ENCODE measurements around the gene IFNA13.

The IFNA13 gene

GRCh38 chr9:21385131-21385670, 17.3 kb upstream of the IFNA13 start, which contains the start of gene IFNA2:
IFNA2 (minus strand) TSS chr9:21385398; CDS start chr9:21385329, 69 bp downstream.
- TF ChIP-seq GATA2 (IDR thresholded peaks at IDR 0.05; ENCODE audit: low read depth, low read length) (no peak), GATA3 (IDR thresholded peaks at IDR 0.05; ENCODE audit: low read depth, low read length) (no peak)

GRCh38 chr9:21383627-21384026, 15.8 kb upstream of the IFNA13 start:
- no peak for TF ChIP-seq GATA2 (IDR thresholded peaks at IDR 0.05; ENCODE audit: low read depth, low read length)
- TF ChIP-seq GATA3 (IDR thresholded peaks at IDR 0.05; ENCODE audit: low read depth, low read length): no peak

DNA sequence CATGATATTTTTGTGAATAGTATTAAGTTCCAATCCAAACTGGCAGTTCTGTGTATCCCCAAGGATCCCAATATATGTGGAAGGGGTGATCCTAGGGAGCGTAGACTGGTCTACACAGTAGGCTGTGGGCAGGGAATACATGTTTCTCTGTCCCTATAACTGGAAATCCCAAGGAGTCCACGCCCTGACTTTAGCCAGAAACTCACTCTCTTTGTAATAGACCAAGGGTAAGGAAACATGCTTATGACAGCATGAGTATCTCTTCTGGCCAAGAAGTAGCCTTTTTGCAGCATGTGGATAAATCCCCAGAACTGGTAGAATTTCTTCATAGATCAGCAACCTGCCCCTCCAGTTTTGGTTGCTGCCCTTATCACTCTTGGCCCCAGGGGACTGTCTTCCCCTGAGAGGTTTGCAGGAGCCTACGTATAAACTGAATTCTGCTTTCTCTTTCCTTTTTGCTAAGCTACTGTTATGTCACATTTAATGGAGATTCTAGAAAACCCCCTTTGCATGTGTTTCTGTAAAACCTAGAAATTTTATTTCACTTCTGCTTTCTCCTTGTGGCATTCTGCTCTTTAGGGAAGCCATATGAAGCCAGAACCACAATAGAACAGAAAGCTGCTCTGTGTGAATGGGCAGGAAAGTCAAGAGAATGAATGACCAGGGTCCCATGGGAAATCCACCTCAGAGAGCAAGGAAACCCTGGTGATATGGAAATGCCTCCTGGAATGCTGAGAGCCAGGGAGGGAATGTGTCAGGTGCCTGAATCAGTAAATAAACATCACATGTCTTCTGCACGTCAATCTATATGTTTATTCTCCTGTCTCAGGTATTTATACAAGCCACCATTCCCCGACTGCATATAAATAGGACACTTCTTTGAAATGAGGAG, 13.8 kb upstream of the IFNA13 start:
- TF ChIP-seq GATA2 (IDR thresholded peaks at IDR 0.05; ENCODE audit: low read depth, low read length) (no peak), GATA3 (IDR thresholded peaks at IDR 0.05; ENCODE audit: low read depth, low read length) (no peak)

GRCh38 chr9:21362287-21362686, 5.6 kb downstream of the IFNA13 start:
- TF ChIP-seq GATA3 (IDR thresholded peaks at IDR 0.05; ENCODE audit: low read depth, low read length): no peak

GRCh38 chr9:21357479-21358460, 10.1 kb downstream of the IFNA13 start:
- TF ChIP-seq GATA2 (IDR thresholded peaks at IDR 0.05; ENCODE audit: low read depth, low read length) (no peak), GATA3 (IDR thresholded peaks at IDR 0.05; ENCODE audit: low read depth, low read length) (no peak)

DNA sequence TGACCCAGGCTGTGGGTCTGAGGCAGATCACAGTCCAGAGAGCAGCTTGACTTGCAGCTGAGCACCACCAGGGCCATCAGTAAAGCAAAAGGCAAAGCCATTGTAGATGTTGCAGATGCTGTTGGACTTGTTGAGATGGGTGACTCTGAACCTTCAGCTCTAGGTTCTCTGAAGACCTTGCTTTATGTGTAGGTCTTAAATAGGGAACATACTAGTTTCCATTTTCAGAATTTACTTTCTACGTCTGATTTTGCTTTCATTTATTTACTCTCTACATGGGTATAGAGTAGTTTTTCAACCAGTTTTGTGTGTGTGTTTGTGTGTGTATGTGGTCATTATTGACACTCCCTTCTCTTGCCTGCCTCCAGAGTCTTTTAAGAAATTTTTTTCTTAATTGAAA, 17.1 kb downstream of the IFNA13 start, which contains the start of gene IFNA6:
Gene IFNA6, minus strand, starts transcription at position 101 of the 400 bp plus-strand sequence. Its CDS starts 0 bp downstream, at position 101.
- TF ChIP-seq GATA2 (IDR thresholded peaks at IDR 0.05; ENCODE audit: low read depth, low read length) (no peak), GATA3 (IDR thresholded peaks at IDR 0.05; ENCODE audit: low read depth, low read length) (no peak)

GRCh38 chr9:21348430-21348970, 19.4 kb downstream of the IFNA13 start:
- TF ChIP-seq GATA3 (IDR thresholded peaks at IDR 0.05; ENCODE audit: low read depth, low read length) (no peak), GATA2 (IDR thresholded peaks at IDR 0.05; ENCODE audit: low read depth, low read length) (no peak)

GRCh38 chr9:21340735-21341134, 27.1 kb downstream of the IFNA13 start:
- TF ChIP-seq GATA3 (IDR thresholded peaks at IDR 0.05; ENCODE audit: low read depth, low read length): no peak
- TF ChIP-seq GATA2 (IDR thresholded peaks at IDR 0.05; ENCODE audit: low read depth, low read length): no peak

- TF ChIP-seq GATA2 (IDR thresholded peaks at IDR 0.05; ENCODE audit: low read depth, low read length): no peak
- no peak for TF ChIP-seq GATA3 (IDR thresholded peaks at IDR 0.05; ENCODE audit: low read depth, low read length)
Measured at GRCh38 chr9:21336457-21336856, 31.4 kb downstream of the IFNA13 start.

GRCh38 chr9:21334701-21335632, 32.9 kb downstream of the IFNA13 start, which contains the start of gene KLHL9:
KLHL9 (minus strand) TSS chr9:21335404; CDS start chr9:21334859, 545 bp downstream.
- TF ChIP-seq GATA2 (IDR thresholded peaks at IDR 0.05; ENCODE audit: low read depth, low read length) (no peak; the same call in 1 of the 2 replicates), GATA3 (IDR thresholded peaks at IDR 0.05; ENCODE audit: low read depth, low read length) (no peak)

DNA sequence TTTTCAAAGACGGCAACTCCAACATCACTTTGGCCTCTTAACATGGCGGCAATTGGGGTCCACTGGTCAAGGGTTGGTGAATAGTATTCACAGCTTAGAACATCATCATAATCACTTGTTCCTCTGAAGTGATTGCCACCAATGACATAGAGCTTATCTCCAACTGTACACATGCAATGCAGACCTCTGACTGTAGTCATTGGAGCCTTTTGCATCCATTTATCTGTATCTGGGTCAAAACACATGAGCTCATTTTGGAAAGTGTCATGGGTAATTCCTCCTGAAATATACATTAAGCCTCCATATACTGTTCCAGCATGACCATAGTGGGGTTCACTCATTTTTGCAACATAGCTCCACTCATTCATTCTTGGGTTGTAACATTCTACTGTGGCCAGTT, 34.6 kb downstream of the IFNA13 start:
- TF ChIP-seq GATA2 (IDR thresholded peaks at IDR 0.05; ENCODE audit: low read depth, low read length) (no peak), GATA3 (IDR thresholded peaks at IDR 0.05; ENCODE audit: low read depth, low read length) (no peak)

- no peak for TF ChIP-seq GATA2 (IDR thresholded peaks at IDR 0.05; ENCODE audit: low read depth, low read length)
- no peak for TF ChIP-seq GATA3 (IDR thresholded peaks at IDR 0.05; ENCODE audit: low read depth, low read length)
Measured at GRCh38 chr9:21331676-21332402, 36.0 kb downstream of the IFNA13 start.
